Stimulated activated memory B cell treated with anti-CD40 and anti-IgM and Interleukin-4, amounts not matched to agents 10 μg/mL and 1 μg/mL and 100 μg/mL, for 72 hours (primary cell): ENCODE data around the gene MRPL3.

Source experiments
- ATAC-seq: fragments of 150-1000 bp; cut with Tn5 transposase; 2 replicates; pipeline ENCODE4 v1.10.0; 2021
- H3K27ac Mint-ChIP-seq: one replicate; pipeline ENCODE4 v1.8.0; 2022; ENCODE audit warnings: mild to moderate bottlenecking, mixed read lengths
- H3K27me3 Mint-ChIP-seq: one replicate; pipeline ENCODE4 v1.8.0; 2022; ENCODE audit warnings: mixed read lengths
- H3K36me3 Mint-ChIP-seq: one replicate; pipeline ENCODE4 v1.8.0; 2022; ENCODE audit warnings: mixed read lengths
- H3K4me1 Mint-ChIP-seq: one replicate; pipeline ENCODE4 v1.8.0; 2022; ENCODE audit warnings: mixed read lengths
- H3K4me3 Mint-ChIP-seq: one replicate; pipeline ENCODE4 v1.8.0; 2022; ENCODE audit warnings: mild to moderate bottlenecking, moderate library complexity, mixed read lengths
- H3K9me3 Mint-ChIP-seq: one replicate; pipeline ENCODE4 v1.8.0; 2022; ENCODE audit warnings: mixed read lengths

The MRPL3 gene

DNA sequence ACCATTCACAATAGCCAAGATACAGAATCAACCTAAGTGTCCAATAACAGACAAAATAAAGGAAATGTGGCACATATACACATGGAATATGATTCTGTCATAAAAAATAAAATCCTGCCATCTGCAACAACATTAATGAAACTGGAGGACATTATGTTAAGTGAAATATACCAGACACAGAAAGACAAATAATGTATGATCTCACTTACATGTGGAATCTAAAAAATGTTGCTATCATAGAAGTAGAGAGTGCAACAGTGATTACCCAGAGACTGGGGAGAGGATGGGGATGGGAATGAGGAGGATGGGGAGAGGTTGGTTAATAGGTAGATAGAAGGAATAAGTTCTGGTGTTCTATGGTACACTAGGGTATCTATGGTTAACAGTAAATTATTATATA lies 28.7 kb downstream of the MRPL3 start:
- H3K9me3 Mint-ChIP-seq, result no peaks in the 10 kb centered on the region
- no peak overlapping the region for H3K4me3 Mint-ChIP-seq
- no peak overlapping the region for H3K27ac Mint-ChIP-seq
- peaks cover 18% of the 10 kb centered on the region for H3K4me1 Mint-ChIP-seq
- peaks cover 55% of the 10 kb centered on the region for H3K36me3 Mint-ChIP-seq
- H3K27me3 Mint-ChIP-seq, result no peaks in the 10 kb centered on the region
- no peak for ATAC-seq

DNA sequence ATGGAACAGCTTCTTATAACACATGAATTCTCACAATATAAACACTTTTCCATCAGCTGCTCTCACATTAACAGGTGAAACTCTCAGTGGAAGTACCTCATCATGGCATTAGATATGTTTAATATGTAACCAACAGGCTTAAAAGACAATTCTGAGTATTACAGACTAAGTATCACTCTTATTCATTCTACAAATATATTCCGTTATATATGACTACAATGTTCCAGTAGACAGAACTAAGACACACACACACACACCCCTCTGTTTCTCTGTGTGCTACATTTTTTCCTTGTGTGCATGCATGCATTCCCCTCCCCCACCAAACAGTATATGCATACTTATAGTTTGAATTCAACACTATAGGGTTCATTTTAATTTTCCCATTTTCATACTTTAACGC lies 32.4 kb downstream of the MRPL3 start:
- H3K27ac Mint-ChIP-seq, result no peak overlapping the region
- peaks cover 11% of the 10 kb centered on the region for H3K4me1 Mint-ChIP-seq
- no peak for ATAC-seq
- H3K4me3 Mint-ChIP-seq, result no peak overlapping the region
- peaks cover 50% of the 10 kb centered on the region for H3K36me3 Mint-ChIP-seq
- H3K9me3 Mint-ChIP-seq, result no peaks in the 10 kb centered on the region
- H3K27me3 Mint-ChIP-seq, result no peaks in the 10 kb centered on the region

DNA sequence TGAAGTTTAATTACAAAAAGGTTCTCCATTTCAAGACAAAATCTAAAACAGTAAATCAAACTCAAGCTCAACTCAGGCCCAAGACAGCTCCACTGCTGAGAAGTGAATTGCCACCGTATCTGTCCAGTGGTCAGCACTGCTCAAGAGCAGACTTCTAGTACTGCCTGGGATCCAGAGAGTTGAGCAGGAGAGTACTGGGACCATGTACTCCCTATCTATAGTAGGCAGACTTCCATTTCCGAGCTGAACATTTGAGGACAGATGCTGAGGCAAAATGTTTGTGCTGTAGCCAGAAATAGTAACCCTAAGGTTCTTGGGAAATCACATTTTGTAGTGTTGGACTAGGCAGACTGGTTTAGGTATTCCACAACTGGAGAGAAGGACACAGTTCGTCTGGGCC lies 44.1 kb downstream of the MRPL3 start:
- no peaks in the 10 kb centered on the region for H3K9me3 Mint-ChIP-seq
- no peak overlapping the region for H3K27ac Mint-ChIP-seq
- H3K27me3 Mint-ChIP-seq, result no peaks in the 10 kb centered on the region
- H3K4me1 Mint-ChIP-seq, result no peaks in the 10 kb centered on the region
- no peak overlapping the region for H3K4me3 Mint-ChIP-seq
- no peak for ATAC-seq
- H3K36me3 Mint-ChIP-seq, result peaks cover 36% of the 10 kb centered on the region

DNA sequence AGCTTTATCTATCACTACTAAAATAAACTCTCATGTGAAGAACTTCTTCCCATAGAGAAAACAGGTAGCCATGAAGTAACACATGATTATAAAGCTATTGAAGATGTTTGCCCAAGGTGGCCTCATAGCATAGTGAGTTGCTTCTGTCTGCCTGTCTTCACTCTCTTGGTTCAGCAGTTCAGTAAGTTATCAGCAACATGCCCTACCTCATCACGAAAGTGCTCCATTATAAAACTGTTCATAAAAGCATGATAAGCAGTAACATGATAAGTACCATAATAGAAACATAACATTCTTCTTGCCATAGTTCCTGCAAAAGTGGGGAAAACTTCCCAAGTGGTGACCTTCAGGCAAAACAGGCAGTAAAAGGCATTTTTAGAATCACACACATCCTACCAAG lies 45.6 kb downstream of the MRPL3 start:
- Mint-ChIP-seq H3K4me3 (no peak overlapping the region), H3K36me3 (peaks cover 24% of the 10 kb centered on the region), H3K9me3 (no peaks in the 10 kb centered on the region), H3K4me1 (no peaks in the 10 kb centered on the region), H3K27ac (no peak overlapping the region), H3K27me3 (no peaks in the 10 kb centered on the region)
- ATAC-seq, result no peak

DNA sequence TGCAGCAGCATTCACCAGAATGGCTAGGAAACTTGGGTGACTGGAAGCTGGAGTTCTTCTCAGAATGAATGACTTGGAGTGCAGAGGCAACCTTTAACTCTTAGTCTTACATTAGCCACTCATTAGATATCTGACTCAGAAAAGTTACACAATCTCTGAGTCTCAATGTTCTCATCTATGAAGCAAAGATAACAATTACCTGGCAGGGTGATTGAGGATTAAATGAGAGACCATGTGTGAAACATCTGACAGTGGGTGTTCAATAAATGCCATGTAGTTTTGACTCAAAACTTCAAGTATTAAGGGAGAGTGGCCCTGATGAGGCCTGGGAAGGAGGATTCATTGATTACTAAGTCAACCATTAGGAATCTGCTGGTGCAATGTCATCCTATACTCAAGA lies 48.3 kb downstream of the MRPL3 start:
- no peak overlapping the region for H3K4me3 Mint-ChIP-seq
- ATAC-seq, result no peak
- H3K9me3 Mint-ChIP-seq, result no peaks in the 10 kb centered on the region
- H3K27me3 Mint-ChIP-seq, result no peaks in the 10 kb centered on the region
- H3K36me3 Mint-ChIP-seq, result peaks cover 13% of the 10 kb centered on the region
- no peak overlapping the region for H3K27ac Mint-ChIP-seq
- no peaks in the 10 kb centered on the region for H3K4me1 Mint-ChIP-seq

DNA sequence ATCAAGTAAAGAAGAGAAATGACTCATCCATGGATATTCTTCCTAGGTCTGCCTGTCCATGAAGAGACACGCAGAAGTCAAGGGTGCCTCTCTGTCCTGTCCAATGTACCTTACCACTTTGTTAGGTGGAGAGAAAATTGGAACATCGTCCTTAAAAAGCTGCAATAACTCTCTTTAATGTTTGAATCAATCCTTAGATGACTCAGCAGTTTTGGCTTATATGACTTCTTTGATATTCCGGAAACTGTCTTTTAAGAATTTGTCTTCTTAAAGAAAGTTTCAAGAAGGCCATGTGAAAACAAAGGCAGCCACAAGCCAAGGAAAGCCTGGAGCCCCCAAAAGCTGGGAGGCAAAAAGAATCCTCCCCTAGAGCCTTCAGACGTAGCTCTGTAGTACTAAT lies 49.2 kb downstream of the MRPL3 start:
- H3K4me3 Mint-ChIP-seq, result no peak overlapping the region
- H3K4me1 Mint-ChIP-seq, result no peaks in the 10 kb centered on the region
- ATAC-seq, result no peak
- peaks cover 19% of the 10 kb centered on the region for H3K36me3 Mint-ChIP-seq
- H3K27me3 Mint-ChIP-seq, result no peaks in the 10 kb centered on the region
- no peak overlapping the region for H3K27ac Mint-ChIP-seq
- H3K9me3 Mint-ChIP-seq, result peaks cover 3% of the 10 kb centered on the region

DNA sequence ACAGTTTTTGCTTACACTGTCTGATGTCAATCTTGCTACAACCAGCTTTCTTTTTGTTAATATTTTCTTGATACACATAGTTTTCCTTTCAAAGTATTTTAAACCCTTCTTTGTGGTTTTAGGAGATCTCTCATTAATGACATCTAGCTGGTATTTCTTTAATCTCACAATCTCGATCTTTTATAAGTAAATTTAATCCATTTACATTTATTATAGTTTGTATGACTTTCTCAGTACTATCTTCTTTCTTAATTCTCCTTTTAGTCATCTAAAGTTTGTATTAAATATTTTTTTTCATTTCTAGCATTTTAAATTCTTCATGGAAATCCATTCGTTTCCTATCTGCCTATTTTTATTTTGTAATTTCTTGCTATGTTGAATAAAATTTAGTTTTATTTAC lies 55.4 kb downstream of the MRPL3 start:
- Mint-ChIP-seq H3K4me1 (no peaks in the 10 kb centered on the region), H3K36me3 (peaks cover 9% of the 10 kb centered on the region), H3K27ac (no peak overlapping the region), H3K4me3 (no peak overlapping the region), H3K27me3 (no peaks in the 10 kb centered on the region), H3K9me3 (peaks cover 5% of the 10 kb centered on the region)
- ATAC-seq, result no peak

DNA sequence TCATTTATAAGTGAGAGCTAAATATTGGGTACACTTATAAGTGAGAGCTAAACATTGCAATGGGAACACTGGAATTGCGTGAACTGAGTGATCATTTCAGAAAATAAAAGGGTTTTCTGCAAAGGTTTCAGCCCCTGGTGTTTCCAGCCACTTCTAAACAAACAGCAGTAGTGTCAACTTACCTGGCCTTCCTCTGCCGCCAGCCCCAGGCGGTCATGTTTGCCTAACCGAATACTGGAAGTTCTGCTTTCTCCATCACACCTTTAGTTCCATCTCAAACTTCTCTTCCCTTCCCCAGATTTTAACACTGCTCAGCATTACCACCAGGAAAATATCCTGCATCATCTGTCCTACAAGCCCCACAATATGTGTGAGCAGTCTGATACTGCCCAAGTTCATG lies 58.6 kb downstream of the MRPL3 start:
- H3K27ac Mint-ChIP-seq, result no peak overlapping the region
- H3K36me3 Mint-ChIP-seq, result peaks cover 4% of the 10 kb centered on the region
- H3K9me3 Mint-ChIP-seq, result peaks cover 4% of the 10 kb centered on the region
- no peaks in the 10 kb centered on the region for H3K4me1 Mint-ChIP-seq
- no peaks in the 10 kb centered on the region for H3K27me3 Mint-ChIP-seq
- H3K4me3 Mint-ChIP-seq, result no peak overlapping the region
- ATAC-seq, result no peak

DNA sequence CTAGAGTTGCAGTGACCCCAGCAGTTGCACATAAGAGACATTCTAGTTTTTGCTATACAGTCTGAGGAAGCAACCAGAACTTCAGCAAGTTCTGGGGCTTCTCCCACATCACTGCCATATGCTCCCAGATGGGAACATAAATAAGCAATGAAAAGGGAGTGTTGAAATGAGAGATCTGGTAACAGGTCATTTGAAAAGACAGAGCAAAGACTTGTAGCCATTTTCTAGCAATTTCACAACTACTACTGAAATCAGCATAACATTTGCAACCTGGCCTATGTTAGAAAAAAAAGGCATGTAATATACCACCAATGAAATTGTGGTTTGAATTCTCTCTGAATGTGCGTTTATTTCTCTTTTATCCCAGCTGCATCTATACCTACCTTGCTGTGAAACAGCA lies 63.7 kb downstream of the MRPL3 start:
- H3K4me1 Mint-ChIP-seq, result no peaks in the 10 kb centered on the region
- no peak overlapping the region for H3K4me3 Mint-ChIP-seq
- H3K9me3 Mint-ChIP-seq, result peaks cover 8% of the 10 kb centered on the region
- ATAC-seq, result no peak
- H3K27ac Mint-ChIP-seq, result no peak overlapping the region
- no peaks in the 10 kb centered on the region for H3K36me3 Mint-ChIP-seq
- H3K27me3 Mint-ChIP-seq, result no peaks in the 10 kb centered on the region

DNA sequence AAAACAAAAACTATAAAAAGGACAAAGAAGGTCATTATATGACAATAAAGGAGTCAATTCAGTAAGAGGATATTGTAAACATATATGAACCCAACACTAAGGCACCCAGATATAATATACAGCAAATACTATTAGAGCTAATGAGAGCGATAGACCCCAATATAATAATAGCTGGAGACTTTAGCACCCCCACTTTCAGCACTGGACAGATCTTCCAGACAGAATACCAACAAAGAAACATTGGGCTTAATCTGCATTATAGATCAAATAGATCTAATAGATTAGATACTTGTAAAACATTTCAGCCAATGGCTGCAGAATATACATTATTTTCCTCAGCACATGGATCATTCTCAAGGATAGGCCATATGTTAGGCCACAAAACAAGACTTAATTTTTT lies 67.8 kb downstream of the MRPL3 start:
- no peak for ATAC-seq
- H3K36me3 Mint-ChIP-seq, result no peaks in the 10 kb centered on the region
- no peak overlapping the region for H3K27ac Mint-ChIP-seq
- peaks cover 9% of the 10 kb centered on the region for H3K9me3 Mint-ChIP-seq
- H3K4me3 Mint-ChIP-seq, result no peak overlapping the region
- H3K27me3 Mint-ChIP-seq, result no peaks in the 10 kb centered on the region
- no peaks in the 10 kb centered on the region for H3K4me1 Mint-ChIP-seq

DNA sequence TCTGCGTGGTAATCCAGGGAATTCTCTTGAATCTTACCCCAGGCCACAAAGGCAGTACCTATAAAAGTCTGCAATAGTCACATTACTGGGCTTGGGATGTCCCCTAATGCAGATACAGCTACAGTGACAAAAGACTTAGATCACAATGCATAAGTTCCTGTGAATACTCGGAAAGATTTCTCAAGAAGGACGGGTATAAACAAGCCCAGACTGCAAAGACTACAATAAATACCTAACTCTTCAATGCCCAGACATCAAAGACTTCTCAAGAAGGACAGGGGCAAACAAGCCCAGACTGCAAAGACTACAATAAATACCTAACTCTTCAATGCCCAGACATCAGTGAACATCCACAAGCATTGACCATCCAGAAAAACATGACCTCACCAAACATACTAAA lies 70.3 kb downstream of the MRPL3 start:
- Mint-ChIP-seq H3K36me3 (no peaks in the 10 kb centered on the region), H3K9me3 (peaks cover 9% of the 10 kb centered on the region), H3K27ac (no peak overlapping the region), H3K4me3 (no peak overlapping the region), H3K4me1 (no peaks in the 10 kb centered on the region), H3K27me3 (no peaks in the 10 kb centered on the region)
- ATAC-seq, result no peak

DNA sequence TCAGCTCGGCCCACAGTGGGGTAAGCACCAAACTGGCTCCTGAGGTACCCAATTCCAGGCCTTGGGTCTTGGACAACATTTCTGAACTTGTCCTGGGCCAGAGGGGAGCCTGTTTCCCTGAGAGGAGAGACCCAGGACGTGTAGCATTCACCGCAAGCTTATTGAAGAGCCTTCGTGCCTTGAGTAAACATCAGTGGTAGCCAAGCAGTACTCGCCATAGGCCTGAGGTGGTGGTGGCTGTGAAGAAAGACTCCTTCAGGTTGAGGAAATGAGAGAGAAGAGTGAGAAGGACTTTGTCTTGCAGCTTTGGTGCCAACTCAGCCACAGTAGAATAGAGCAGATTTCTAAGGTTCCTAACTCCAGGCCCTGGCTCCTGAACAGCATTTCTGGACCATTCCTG lies 71.0 kb downstream of the MRPL3 start:
- Mint-ChIP-seq H3K4me1 (no peaks in the 10 kb centered on the region), H3K27me3 (no peaks in the 10 kb centered on the region), H3K9me3 (peaks cover 3% of the 10 kb centered on the region), H3K27ac (no peak overlapping the region), H3K36me3 (no peaks in the 10 kb centered on the region), H3K4me3 (no peak overlapping the region)
- ATAC-seq, result no peak

DNA sequence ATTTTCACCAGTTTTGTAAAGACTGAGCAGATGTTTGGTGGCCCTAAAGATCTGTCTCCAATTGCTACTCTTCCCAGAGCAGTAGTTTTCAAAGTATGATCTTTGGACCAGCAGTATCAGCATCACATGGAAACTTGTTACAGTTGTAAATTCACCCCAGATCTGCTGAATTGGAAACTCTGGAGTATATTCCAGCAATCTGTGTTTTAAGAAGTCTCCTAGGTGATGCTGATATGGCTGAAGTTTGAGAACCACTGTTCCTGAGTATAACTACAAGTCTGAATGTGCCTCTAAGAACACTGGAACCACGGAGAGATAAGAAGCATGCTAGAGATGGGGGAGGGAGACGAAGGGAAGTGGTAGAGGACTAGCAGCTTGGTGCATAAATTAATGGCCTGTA lies 75.5 kb downstream of the MRPL3 start:
- Mint-ChIP-seq H3K9me3 (no peaks in the 10 kb centered on the region), H3K36me3 (no peaks in the 10 kb centered on the region), H3K27ac (no peak overlapping the region), H3K4me3 (no peak overlapping the region), H3K4me1 (no peaks in the 10 kb centered on the region), H3K27me3 (no peaks in the 10 kb centered on the region)
- no peak for ATAC-seq

DNA sequence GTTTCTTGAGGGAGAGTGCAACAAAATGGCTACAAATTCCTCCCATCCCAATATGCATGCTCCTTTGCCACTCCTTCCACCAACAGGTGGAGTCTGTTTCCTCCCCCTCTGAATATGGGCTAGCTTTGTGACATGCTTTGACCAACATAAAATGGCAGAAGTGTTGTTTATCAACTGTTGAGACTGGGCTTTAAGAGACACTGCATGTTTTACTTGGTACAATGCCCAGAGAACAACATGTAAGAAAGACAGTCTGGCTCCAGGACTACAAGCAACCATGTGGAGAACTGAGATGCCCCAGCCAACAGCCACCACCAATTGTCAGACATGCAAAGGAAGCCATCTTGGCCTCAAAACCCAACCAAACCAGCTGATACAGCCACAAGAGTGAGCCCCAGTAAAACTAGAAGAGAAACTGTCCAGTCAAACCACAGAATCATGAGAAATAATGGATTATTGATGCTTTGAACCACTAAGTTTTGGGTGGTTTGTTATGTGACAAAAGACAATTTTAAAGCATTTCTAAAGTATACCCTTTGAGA lies 80.7 kb downstream of the MRPL3 start:
- Mint-ChIP-seq H3K4me1 (no peaks in the 10 kb centered on the region), H3K36me3 (no peaks in the 10 kb centered on the region), H3K4me3 (no peak overlapping the region), H3K27me3 (no peaks in the 10 kb centered on the region), H3K9me3 (peaks cover 4% of the 10 kb centered on the region), H3K27ac (no peak overlapping the region)
- ATAC-seq, result no peak

DNA sequence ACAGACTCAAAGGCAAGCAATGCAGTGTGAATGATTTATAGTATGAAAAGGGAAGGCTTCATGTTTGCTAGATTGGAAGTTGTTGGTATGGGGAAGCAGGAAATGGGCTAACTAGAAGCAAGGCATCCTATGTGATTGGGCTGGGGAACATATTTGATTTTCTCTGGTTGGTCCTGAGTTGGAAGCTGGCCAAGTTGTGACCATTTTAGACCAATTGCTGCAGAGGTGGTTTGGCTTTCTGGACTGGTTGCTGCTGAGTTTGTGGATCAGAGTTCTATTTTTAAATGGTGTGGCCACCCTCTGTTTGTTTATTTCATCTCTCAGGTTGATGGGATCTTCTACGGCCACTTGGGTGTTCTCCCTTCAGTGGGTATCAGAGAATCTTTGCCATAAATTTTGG lies 81.5 kb downstream of the MRPL3 start:
- no peak for ATAC-seq
- Mint-ChIP-seq H3K9me3 (peaks cover 4% of the 10 kb centered on the region), H3K4me3 (no peak overlapping the region), H3K27ac (no peak overlapping the region), H3K27me3 (no peaks in the 10 kb centered on the region), H3K36me3 (no peaks in the 10 kb centered on the region), H3K4me1 (no peaks in the 10 kb centered on the region)

DNA sequence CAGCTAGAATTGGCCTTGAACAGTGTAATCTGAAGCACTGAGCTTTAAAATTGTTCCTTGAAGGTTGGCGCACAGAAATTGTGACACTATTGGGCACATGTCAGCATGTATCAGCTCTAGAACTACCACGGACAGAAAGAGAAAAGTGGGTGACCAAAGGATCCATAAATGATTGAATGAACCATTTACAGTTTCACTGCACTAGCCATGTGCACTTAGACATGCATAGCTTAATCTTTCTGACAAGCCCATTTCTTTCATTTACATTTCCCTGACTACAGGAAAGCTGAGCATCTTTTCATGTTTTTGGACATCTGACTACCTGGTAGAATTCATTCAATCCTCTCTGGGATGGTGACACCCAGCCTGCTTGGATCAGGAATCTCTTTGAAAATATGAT lies 85.0 kb downstream of the MRPL3 start:
- Mint-ChIP-seq H3K27me3 (peaks cover 13% of the 10 kb centered on the region), H3K4me1 (no peaks in the 10 kb centered on the region), H3K27ac (no peak overlapping the region), H3K4me3 (no peak overlapping the region), H3K36me3 (peaks cover 6% of the 10 kb centered on the region), H3K9me3 (peaks cover 10% of the 10 kb centered on the region)
- no peak for ATAC-seq
